Glutamatergic neuron (in vitro differentiated cells): ENCODE results near the gene ZBTB1. TPM values are rescaled to one million over a fixed set of nuclear protein-coding genes. Genes with fewer than 3 reads are reported as not detected.

Experiments used
- DNase-seq: peaks from one replicate; pipeline ENCODE4 v3.0.0; 2022
- H3K27ac Mint-ChIP-seq: one replicate; pipeline ENCODE4 v1.8.0; 2020; ENCODE audit warnings: mild to moderate bottlenecking, mixed read lengths, inconsistent platforms; ENCODE audit not compliant: unreplicated experiment
- H3K27me3 Mint-ChIP-seq: one replicate; pipeline ENCODE4 v1.8.0; 2020; ENCODE audit warnings: mild to moderate bottlenecking, moderate library complexity, mixed read lengths, inconsistent platforms; ENCODE audit not compliant: unreplicated experiment
- H3K36me3 Mint-ChIP-seq: one replicate; pipeline ENCODE4 v1.8.0; 2020; ENCODE audit warnings: mild to moderate bottlenecking, mixed read lengths, inconsistent platforms; ENCODE audit not compliant: unreplicated experiment
- H3K4me1 Mint-ChIP-seq: one replicate; pipeline ENCODE4 v1.8.0; 2020; ENCODE audit warnings: mild to moderate bottlenecking, low read depth, mixed read lengths, inconsistent platforms; ENCODE audit not compliant: unreplicated experiment
- H3K4me3 Mint-ChIP-seq: one replicate; pipeline ENCODE4 v1.8.0; 2020; ENCODE audit warnings: mild to moderate bottlenecking, mixed read lengths, inconsistent platforms; ENCODE audit not compliant: unreplicated experiment
- H3K9me3 Mint-ChIP-seq: one replicate; pipeline ENCODE4 v1.8.0; 2020; ENCODE audit warnings: mild to moderate bottlenecking, moderate library complexity, mixed read lengths, inconsistent platforms; ENCODE audit not compliant: unreplicated experiment
- CTCF ChIP-seq: fragments of 200-600 bp; sonication (generic); IDR thresholded peaks from one replicate; pipeline ENCODE4 v1.5.0; 2021; ENCODE audit not compliant: partially characterized antibody, unreplicated experiment
- total RNA-seq: library from RNA; stranded (reverse); fragmentation: NEBNext Ultra II Directional; extraction: Animal tissue kit (Norgen Biotek cat#: 25700); gene quantifications from one replicate; pipeline ENCODE4 v1.2.1, GENCODE V29; 2021; ENCODE audit not compliant: unreplicated experiment

ZBTB1 gene
- total RNA-seq, 1 donor from 2014 or later, result 16.6 TPM

GRCh38 chr14:64541261-64541971 is 36.8 kb downstream of the ZBTB1 start:
- Mint-ChIP-seq H3K27ac (peak overlapping the region; percentile 64), H3K4me3 (peak overlapping the region; percentile 85), H3K36me3 (no peaks in the 10 kb centered on the region), H3K9me3 (peaks cover 7% of the 10 kb centered on the region), H3K27me3 (peaks cover 14% of the 10 kb centered on the region), H3K4me1 (peaks cover 13% of the 10 kb centered on the region)
- no peak for TF ChIP-seq CTCF
- peak; percentile 40 for DNase-seq

- no peak for TF ChIP-seq CTCF
- DNase-seq, result peak; percentile 24
- Mint-ChIP-seq H3K36me3 (no peaks in the 10 kb centered on the region), H3K4me3 (peak overlapping the region; percentile 85), H3K27me3 (peaks cover 14% of the 10 kb centered on the region), H3K4me1 (peaks cover 13% of the 10 kb centered on the region), H3K9me3 (peaks cover 7% of the 10 kb centered on the region), H3K27ac (peak overlapping the region; percentile 70)
Measured at GRCh38 chr14:64541972-64542835, 37.6 kb downstream of the ZBTB1 start.

- Mint-ChIP-seq H3K27ac (peak overlapping the region; percentile 70), H3K9me3 (peaks cover 7% of the 10 kb centered on the region), H3K4me3 (peak overlapping the region; percentile 85), H3K27me3 (peaks cover 14% of the 10 kb centered on the region), H3K36me3 (no peaks in the 10 kb centered on the region), H3K4me1 (peaks cover 13% of the 10 kb centered on the region)
- DNase-seq, result no peak
- TF ChIP-seq CTCF, result no peak
Measured at GRCh38 chr14:64542836-64543201, 38.2 kb downstream of the ZBTB1 start.

GRCh38 chr14:64544607-64545312 is 40.2 kb downstream of the ZBTB1 start:
- Mint-ChIP-seq H3K4me1 (peaks cover 20% of the 10 kb centered on the region), H3K27me3 (peaks cover 18% of the 10 kb centered on the region), H3K36me3 (no peaks in the 10 kb centered on the region), H3K4me3 (peak overlapping the region; percentile 68), H3K9me3 (peaks cover 5% of the 10 kb centered on the region), H3K27ac (no peak overlapping the region)
- TF ChIP-seq CTCF, result no peak
- DNase-seq, result no peak
